UCSD-AML1 (cell line): Measurements from ENCODE around the gene ADGRL2.
"Not testable (repeated sequence)": the region's sequence is repeated elsewhere in the genome, so short reads cannot be mapped to it uniquely, and the experiment has no call there.

Source experiments
- DNase-seq: peaks from one replicate; lab custom pipeline; 2025; ENCODE audit not compliant: unreplicated experiment; lab: John Stamatoyannopoulos, UW

ADGRL2 gene

DNA sequence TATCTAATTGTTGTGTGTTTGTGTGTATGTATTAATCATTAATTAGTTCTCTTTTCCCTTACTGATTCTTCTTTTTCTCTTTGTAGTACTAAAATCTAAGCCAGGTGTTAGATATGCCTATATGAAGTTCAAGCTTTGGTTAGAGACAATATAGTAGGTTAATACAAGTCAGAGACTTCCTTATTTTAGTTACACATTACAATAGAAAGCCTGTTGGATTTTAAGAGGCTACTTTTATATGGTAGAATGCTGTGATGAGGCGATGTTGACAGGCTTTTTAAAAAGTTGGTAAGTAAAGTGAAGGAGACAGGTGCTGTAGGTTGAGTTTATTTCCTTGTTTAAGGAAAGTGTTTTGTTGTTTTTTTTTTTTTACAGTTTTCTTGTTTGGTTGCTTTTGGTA, 45.9 kb downstream of the ADGRL2 start:
- no peak for DNase-seq

DNA sequence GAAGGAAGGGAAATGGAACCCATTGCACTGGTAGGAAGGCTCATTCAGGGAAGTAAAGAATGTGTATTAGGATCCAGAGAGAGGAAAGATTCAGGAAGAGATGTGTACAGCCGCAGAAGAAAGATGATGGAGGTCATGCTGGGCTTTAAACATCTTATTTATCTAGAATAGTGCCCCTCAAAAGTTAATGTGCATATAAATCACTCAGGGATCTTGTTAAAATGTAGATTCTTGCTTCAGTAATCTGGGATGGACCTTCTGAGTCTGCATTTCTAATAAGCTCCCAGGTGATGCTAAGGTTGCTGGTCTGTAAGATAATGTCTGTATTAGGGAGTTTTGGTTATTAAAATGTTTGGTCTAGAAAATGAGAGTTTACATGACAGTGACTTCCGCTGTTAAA, 46.3 kb downstream of the ADGRL2 start:
- DNase-seq, result no peak

DNA sequence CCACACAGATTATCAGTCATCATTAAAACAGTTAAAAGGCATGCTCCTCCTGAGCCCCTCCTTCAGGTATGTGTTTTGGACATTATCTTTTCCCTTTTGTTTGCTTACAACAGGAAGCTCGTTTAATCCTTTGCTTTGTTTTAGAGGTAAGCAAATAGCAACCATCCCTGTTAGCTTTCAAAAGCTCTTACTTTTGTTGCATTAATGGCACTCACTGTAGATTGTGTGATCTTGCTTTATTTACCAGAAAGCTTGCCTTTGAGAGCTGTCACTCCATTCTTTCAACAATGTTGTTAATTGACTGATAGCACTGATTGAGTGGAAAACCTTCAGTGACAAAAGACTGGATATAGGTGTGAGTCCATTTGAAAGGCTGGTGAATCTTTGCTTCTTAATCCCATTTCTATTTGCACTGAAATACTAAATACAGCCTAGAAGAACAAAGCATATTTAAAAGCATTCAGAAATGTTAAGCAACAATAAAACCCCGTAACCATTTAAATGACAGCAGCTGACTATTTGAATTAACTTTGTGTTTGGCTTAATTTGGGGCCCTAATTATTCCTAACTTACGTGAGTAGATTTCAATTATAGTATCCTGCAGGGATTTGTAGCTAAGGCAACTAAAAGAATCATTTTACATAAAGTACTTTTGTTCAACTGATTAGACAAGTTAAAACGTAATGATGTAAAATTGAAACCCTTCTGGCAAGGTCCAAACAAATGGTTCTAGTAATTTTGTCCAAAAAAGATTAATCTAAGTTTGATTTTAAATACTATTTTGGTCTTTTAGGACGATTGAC, 48.3 kb downstream of the ADGRL2 start:
- no peak for DNase-seq

DNA sequence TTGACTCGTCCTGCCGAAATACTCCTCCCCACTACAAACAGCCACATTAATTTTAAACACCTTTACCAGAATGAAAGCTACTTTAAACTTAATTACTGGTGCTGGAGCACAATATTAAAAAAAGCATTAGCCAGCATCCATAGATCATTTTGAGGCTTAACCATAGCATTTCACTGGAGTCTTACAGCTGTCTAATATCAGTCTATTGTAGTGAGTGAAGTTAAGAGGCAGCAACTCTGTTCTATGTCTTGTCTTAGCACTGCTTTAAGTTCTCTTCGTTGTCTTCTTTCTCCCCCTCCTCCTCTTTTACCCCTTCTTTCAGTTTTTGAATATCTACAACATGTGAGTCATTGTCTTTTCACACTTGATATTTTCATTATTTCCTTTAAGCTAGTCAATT, 49.3 kb downstream of the ADGRL2 start:
- DNase-seq, result no peak

DNA sequence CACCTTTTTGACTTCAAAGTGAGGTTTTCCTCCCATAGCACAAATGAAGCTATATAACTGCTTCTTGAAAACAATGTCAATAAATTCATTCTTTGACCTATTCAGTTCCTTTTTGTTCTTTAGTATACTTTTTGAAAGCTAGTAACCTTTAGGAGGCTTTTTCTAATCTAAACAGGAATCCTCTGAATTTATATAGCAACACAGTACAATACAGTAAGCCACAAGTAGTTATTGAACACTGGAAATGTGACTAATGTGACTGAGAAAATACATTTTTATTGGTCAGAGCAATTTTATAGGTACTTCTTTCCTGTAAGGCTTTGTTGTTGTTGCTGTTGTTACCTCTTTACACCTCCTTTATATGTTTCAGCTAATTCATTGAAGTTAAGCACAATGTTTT, 49.8 kb downstream of the ADGRL2 start:
- no peak for DNase-seq

DNA sequence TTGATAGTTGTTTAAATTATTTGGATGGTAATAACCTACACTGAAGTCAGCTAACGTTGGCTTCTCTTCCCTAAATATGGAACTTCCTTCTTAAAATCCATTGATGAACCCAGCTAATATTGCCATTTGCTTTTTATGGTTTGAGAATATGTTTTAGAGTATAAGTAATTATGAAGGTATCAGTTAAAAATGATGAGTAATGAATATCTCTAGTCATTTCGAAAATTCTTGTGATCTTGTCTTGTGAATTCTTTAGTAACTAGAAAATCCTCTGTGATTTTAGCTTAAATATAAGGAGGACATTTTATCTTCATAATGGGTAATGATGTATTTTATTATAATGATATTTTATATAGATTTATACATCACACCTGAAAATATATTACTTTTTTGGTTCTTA, 50.5 kb downstream of the ADGRL2 start:
- DNase-seq, result no peak

DNA sequence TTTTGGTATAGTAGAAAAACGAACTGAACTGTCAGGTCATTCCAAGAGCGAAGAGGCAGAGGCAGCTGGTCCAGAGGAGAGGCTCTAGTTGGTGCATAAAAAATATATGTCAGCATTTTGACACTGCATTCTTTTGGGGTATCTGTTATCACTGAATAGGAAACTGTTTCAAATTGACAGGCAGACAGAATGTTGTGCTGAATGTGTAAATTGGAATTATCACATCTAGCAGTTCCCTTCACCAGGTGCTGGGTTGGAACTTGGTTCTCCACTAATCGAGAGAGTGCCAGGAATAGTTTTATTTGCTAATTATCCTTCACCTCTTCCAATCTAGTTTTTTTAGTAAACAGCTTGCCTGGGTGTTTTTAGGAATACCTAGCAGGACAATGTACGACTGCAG, 52.2 kb downstream of the ADGRL2 start:
- DNase-seq, result no peak

DNA sequence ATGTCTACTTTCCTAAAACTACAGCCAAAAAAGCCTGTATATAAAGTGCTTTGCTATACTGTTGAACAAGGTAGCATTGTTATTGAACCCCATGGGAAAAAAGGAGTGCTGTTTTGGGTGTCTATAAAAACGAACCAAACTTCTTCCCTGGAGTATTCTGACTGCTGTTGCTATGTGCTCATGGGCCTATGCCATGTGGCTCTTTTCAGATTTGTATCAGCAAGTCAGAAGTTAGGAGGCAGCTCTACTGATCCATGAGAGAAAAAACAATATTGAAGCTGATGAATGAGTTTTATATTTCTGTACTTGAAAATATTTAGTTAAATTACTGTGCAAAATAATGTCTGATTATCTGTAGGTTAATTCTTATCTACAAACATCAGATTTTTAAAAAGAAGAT, 66.5 kb downstream of the ADGRL2 start:
- no peak for DNase-seq

DNA sequence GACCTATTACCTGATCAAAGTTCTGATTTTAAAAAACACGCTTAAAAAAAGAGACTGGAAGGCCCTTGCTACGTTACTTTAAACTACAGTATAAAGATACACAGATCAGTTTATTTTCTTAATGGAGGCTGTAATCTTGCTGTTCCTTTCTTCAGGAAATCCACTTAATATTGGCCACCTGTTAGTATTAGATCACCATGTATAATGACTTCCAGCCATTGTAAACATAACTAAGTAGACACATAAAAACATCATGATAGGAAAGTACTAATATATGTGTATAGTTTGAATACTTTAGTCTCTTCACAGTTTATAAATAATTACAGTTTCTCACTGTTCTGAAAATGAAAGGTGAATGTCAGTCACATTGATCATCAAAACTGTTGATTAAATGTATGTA, 68.6 kb downstream of the ADGRL2 start:
- DNase-seq, result no peak

DNA sequence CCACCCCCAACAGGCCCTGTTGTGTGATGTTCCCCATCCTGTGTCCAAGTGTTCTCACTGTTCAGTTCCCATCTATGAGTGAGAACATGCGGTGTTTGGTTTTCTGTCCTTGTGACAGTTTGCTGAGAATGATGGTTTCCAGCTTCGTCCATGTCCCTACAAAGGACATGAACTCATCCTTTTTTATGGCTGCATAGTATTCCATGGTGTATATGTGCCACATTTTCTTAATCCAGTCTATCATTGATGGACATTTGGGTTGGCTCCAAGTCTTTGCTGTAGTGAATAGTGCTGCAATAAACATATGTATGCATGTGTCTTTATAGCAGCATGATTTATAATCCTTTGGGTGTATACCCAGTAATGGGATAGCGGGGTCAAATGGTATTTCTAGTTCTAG, 70.4 kb downstream of the ADGRL2 start:
- not testable (repeated sequence) for DNase-seq

DNA sequence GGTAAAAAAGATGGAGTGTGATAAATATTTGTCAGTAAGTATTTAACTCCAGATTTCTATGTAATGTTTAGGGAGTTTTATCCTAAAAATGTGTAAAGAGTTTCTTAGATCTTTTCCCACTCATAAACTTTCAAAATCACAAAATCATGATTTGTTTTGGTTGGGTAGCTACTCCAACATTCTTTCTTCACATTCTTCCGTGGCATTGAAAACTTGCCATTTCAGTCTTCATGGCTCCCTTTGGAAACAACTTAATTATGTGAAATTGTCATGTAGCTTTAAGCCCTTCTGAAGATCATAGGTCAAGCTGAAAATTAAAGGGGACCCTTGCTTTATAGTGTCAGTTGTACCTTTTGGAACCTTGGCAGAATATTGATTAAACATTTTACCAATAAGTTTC, 73.2 kb downstream of the ADGRL2 start:
- DNase-seq, result no peak

DNA sequence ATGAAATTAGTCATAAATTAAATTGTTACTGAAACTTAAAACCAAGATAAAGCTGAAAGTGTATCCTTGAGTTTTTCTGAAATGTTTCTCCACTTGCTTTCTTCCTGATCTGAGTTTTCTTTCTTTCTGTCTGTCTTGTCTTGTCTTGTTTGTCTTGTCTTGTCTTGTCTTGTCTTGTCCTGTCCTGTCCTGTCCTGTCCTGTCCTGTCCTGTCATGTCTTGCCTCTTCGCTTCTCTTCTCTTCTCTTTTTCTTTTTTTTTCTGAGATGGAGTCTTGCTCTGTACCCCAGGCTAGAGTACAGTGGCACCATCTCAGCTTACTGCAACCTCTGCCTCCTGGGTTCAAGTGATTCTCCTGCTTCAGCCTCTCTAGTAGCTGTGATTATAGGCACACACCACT, 73.7 kb downstream of the ADGRL2 start:
- no peak for DNase-seq

DNA sequence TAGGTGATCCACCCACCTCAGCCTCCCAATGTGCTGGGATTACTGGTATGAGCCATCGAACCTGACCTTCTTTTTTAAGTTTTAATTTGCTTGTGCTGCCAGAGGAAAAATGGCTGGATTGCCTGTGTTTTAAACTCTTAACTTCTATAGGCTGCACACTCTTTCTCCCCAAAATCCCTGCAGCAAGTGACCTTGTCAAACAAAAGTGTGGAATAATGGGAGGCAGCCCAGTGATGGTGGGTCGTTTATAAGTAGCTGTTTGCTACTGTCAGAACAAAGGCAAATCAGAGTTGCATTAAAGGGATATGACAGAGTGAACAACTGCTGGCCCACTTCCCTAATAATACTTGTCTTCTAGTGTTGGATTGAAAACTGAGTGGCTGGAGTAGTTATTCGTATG, 74.2 kb downstream of the ADGRL2 start:
- DNase-seq, result no peak

DNA sequence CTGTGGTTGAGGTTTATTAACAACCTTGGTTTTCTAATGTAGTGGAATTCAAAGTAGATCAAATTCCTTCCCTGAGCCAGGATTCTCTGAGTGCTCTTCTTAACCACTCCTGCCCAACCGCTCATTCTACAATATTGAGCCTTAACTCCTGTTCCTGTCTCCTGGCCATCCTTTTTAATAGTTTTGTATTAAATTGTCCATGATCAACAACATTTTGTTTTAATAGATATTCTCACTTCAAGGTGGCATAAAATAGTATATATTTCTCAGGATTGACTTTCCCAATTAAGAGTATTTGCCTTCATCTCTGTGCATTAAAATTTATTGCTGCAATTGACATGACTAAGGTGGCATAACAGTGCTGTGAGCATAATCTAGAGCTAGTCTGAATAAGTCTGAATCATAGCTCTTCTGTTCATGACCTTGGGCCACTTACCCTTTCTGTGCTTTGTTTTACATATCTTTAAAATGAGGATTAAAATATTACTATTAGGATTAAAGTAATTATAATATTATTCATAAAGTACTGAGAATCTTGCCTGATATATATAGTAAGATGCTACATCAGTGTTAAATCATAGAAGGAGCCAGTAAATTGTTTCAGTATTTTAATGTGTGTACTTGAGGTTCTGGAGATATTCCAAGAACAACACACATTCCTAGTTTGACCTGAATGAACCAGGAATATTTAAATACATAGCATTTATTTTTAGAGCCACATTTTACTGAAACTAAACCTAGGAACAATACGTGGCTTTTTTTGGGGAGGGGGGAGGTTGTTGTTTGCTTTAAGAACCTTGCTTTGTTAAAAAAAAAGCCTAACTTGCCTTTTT, 76.4 kb downstream of the ADGRL2 start:
- DNase-seq, result no peak

DNA sequence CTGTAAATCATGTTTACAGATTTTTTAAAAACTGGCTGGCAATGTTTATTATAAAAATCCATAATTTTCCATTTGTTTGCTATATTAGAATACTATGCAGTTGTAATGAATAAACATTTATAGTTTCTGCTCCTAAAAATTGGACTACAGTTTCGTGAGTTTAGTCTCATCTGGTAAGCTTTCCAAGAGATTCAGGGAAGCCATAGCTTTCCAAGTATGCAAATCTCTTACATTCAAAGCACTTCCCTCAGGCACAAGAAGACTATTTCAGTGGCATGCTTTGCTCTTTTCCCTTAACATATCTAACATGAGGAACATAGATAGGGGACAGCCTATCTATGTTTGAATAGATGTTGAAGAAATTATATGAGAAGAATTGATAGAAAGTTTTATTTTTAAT, 77.2 kb downstream of the ADGRL2 start:
- no peak for DNase-seq

DNA sequence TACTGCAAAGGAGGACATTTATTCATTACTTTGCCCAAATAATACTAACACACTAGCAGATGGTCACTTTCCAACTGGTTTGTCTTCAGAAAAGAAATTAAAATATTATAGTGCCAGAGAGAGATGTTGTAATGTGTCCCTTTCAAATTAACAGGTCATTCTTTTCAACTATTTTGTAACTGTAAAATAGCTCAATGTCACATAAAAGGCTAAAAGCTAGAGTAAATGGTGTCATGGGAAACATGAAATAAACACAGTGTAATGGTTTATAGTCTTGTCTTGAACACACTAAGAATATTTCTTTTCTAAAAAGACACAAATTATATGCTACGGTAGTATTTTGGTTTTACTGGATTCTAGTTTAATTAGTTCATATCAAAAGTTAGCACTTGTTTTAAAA, 77.8 kb downstream of the ADGRL2 start:
- no peak for DNase-seq

DNA sequence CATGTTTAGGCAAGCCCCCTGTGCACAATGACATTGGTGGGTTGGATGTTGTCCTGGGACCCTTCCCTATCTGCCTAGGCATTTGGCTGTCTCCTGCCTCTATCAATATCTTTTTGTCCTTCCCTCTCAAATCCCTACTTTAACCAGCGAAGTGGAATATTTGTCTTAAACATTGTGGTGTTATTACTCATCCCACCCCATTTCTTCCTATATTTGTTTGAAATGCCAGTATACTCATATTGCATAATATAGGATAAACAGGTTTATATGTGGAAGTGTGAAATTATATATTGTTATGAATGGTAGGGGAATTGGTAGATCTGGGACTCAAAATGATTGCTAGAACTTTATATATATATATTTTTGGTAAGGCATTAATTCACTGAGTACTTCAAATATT, 80.0 kb downstream of the ADGRL2 start:
- DNase-seq, result no peak

DNA sequence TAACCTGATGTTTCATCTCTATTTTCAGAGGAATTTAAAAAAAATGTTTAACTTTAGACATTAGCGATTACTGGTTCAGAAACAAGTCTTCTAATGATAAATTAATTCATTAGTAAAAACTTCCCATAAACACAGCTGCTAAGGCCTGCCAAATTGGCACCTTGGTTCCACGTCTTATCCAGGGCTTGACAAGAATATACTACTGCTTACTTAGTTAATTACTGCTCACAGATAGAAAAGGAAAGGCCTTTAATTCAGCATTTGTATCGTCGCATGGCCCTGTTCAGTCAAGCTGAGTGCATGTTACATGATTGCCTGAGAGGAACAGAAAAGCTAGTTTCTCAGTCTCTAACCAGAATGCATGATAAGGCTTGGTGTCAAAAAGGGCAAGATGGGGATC, 84.6 kb downstream of the ADGRL2 start:
- no peak for DNase-seq

DNA sequence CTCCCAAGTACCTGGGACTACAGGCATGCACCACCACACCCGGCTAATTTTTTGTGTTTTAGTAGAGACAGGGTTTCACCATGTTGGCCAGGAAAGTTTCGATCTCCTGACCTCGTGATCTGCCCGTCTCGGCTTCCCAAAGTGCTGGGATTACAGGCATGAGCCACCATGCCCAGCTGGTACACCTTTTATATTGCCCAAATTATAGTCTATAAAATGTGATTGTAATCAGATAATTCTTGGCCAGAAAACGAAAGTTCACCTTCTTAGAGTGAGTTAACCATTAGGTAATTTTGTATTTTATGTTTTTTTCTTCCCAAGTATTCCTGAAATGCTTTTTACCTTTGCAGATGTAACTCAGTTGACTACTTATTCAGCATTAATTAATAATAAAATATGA, 85.6 kb downstream of the ADGRL2 start:
- DNase-seq, result not testable (repeated sequence)

DNA sequence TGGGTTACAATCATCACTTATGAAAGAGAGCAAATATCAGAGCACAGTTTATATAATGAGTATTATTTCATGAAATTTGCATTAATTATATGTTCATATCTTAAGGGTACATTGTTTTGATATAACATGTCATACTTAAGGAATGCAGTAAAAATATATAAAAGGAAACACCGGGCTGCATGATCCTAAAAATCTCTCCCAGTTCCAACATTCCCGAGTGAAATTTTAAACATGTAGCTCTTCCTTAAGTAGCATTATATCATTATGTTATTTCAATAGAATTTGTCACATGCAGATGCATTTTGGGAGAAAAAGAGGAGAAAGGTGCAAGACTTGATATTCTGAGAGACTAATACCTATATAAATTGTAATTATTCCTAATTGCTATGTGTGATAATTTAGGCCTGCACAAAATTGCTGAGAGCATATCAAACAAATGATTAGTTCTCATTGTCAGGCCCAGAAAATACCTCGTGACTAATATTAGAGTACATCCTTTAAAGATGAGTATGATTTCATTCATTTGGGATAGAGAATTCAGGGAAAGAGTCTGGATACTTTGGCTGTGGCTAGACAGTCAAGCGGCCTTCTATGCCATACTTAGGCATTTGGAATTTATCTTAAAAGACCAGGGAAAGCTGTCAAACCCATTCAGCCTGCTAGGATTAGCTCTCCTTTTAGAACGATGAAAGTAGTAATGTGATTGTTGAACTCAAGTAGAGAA, 86.8 kb downstream of the ADGRL2 start:
- DNase-seq, result no peak

DNA sequence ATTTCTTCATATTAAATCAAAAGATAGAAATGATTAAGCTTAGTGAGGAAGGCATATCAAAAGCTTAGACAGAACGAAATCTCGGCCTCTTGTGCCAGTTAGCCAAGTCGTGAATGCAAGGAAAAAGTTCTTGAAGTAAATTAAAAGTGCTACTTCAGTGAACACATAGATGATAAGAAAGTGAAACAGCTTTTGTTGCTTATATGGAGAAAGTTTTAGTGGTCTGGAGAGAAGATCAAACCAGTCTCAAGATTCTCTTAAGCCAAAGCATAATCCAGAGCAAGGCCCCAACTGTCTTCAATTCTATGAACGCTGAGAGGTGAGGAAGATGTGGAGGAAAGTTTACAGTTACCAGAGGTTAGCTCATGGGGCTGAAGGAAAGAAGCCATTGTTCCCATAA, 88.4 kb downstream of the ADGRL2 start:
- no peak for DNase-seq

DNA sequence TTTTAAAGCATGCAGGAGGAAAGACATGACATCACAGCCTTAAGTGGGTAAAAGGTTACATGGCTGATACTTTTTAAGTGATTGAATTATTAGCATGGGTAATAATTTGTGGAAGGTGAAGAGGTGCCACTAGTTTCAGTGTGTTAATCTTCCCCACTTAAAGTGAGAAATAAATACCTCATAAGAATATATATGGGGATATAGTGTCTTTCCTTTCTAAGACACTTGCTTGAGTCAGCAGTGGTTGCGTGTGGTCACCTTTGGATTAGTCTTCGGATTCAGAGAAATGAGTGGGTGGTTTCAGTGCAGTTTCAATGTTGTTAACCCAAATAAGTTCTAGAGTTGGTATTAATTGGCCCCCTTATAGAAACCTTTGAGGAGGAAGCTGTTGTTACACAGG, 94.1 kb downstream of the ADGRL2 start:
- DNase-seq, result no peak
